Muscle of leg (tissue), 11 donors: ENCODE results near the gene HLCS. TPM values are rescaled to one million over a fixed set of nuclear protein-coding genes. Genes with fewer than 3 reads are reported as not detected.

Source experiments
- DNase-seq: peaks from one replicate; pipeline ENCODE4 v3.0.0; 2013
- H3K27ac ChIP-seq: one replicate; pipeline ENCODE4 v1.5.1; 2013; ENCODE audit warnings: mild to moderate bottlenecking, low read length, control low read depth
- H3K27me3 ChIP-seq: one replicate; pipeline ENCODE4 v1.6.1; 2013; ENCODE audit warnings: low read length; ENCODE audit not compliant: control insufficient read depth, insufficient read depth
- H3K36me3 ChIP-seq: one replicate; pipeline ENCODE4 v1.6.1; 2013; ENCODE audit warnings: low read length; ENCODE audit not compliant: control insufficient read depth, insufficient read depth
- H3K4me1 ChIP-seq: one replicate; pipeline ENCODE4 v1.6.1; 2013; ENCODE audit warnings: low read length; ENCODE audit not compliant: control insufficient read depth, insufficient read depth
- H3K4me3 ChIP-seq: one replicate; pipeline ENCODE4 v1.5.1; 2013; ENCODE audit warnings: low read length, control low read depth
- H3K9me3 ChIP-seq: replicated peaks from 2 replicates; pipeline ENCODE4 v1.6.1; 2013; ENCODE audit warnings: low read depth, low read length; ENCODE audit not compliant: control insufficient read depth
- WGBS: methylation state at CpG from one replicate; pipeline ENCODE4 v1.1.5; 2013; ENCODE audit warnings: missing lambda C conversion rate; ENCODE audit not compliant: insufficient coverage; 5-methylcytosine and 5-hydroxymethylcytosine counted together
- polyA plus RNA-seq, 8 donors: library from polyadenylated mRNA; unstranded; fragments of 120-200 nt; gene quantifications; one replicate each; pipeline versions ENCODE4 v1.2.1 to v1.2.3, GENCODE V29; 2013; ENCODE audit warnings: inconsistent platforms in 1 of 8, low replicate concordance in 1 of 8; ENCODE audit not compliant: insufficient read length in 8 of 8, insufficient read depth in 1 of 8
- total RNA-seq: library from RNA; stranded (reverse); fragments of 120-200 nt; gene quantifications from one replicate; pipeline ENCODE4 v1.2.4, GENCODE V29; 2013

The HLCS gene
- total and polyA plus RNA-seq, 9 donors, result 8.4 to 13.4 (median 12.9) TPM

- Histone ChIP-seq H3K27me3 (peaks cover 84% of the 10 kb centered on the region), H3K4me3 (no peak overlapping the region), H3K36me3 (peaks cover 2% of the 10 kb centered on the region), H3K9me3 (no peaks in the 10 kb centered on the region), H3K4me1 (peaks cover 38% of the 10 kb centered on the region), H3K27ac (no peak overlapping the region)
- WGBS, result 6% methylated on average over 53 of the region's 53 CpGs
- no peak for DNase-seq
Observed at GRCh38 chr21:36707763-36708285, 258.6 kb downstream of the HLCS start.

- peaks cover 43% of the 10 kb centered on the region for H3K4me1 ChIP-seq
- H3K27ac ChIP-seq, result no peak overlapping the region
- H3K9me3 ChIP-seq, result no peaks in the 10 kb centered on the region
- WGBS, result 20% methylated on average over 30 of the region's 32 CpGs
- H3K4me3 ChIP-seq, result no peak overlapping the region
- no peak for DNase-seq
- peaks cover 88% of the 10 kb centered on the region for H3K27me3 ChIP-seq
- H3K36me3 ChIP-seq, result no peaks in the 10 kb centered on the region
Observed at GRCh38 chr21:36706951-36707762, 259.3 kb downstream of the HLCS start.

- H3K27me3 ChIP-seq, result peaks cover 95% of the 10 kb centered on the region
- DNase-seq, result no peak
- no peak overlapping the region for H3K27ac ChIP-seq
- 11% methylated on average over 3 of the region's 13 CpGs for WGBS
- no peaks in the 10 kb centered on the region for H3K9me3 ChIP-seq
- H3K36me3 ChIP-seq, result no peaks in the 10 kb centered on the region
- H3K4me1 ChIP-seq, result peaks cover 49% of the 10 kb centered on the region
- no peak overlapping the region for H3K4me3 ChIP-seq
Observed at GRCh38 chr21:36706482-36706852, 260.0 kb downstream of the HLCS start.

- Histone ChIP-seq H3K36me3 (no peaks in the 10 kb centered on the region), H3K27me3 (peaks cover 100% of the 10 kb centered on the region), H3K4me1 (peaks cover 53% of the 10 kb centered on the region), H3K9me3 (no peaks in the 10 kb centered on the region), H3K4me3 (no peak overlapping the region), H3K27ac (no peak overlapping the region)
- WGBS, result 20% methylated on average over 7 of the region's 22 CpGs
- DNase-seq, result no peak
Observed at GRCh38 chr21:36705679-36706481, 260.6 kb downstream of the HLCS start.

DNA sequence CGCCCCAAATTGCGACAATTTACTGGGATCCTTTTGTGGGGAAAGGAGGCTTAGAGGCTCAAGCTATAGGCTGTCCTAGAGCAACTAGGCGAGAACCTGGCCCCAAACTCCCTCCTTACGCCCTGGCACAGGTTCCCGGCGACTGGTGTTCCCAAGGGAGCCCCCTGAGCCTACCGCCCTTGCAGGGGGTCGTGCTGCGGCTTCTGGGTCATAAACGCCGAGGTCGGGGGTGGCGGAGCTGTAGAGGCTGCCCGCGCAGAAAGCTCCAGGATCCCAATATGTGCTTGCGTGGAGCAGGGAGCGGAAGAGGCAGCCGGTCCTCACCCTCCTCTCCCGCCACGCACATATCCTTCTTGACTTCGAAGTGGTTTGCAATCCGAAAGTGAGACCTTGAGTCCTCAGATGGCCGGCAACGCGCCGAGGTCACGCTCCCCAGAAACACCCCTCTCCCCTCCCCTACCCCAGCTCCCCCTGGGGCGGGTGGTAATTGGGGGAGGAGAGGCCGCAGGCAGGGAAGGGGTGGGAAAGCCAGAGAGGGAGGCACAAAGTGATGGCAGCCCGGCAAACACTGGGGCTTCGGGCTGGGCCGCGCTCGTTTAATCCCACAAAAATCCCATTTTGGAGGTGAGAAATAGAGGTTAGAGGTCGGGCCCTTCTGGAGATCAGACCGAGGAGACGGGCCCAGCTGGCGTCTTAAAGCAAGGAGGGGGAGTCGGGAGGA, 261.4 kb downstream of the HLCS start:
- Histone ChIP-seq H3K27me3 (peaks cover 100% of the 10 kb centered on the region), H3K36me3 (no peaks in the 10 kb centered on the region), H3K27ac (no peak overlapping the region), H3K4me1 (peaks cover 54% of the 10 kb centered on the region), H3K9me3 (no peaks in the 10 kb centered on the region), H3K4me3 (peak overlapping the region; percentile 19)
- no peak for DNase-seq
- WGBS, result 10% methylated on average over 22 of the region's 39 CpGs

DNA sequence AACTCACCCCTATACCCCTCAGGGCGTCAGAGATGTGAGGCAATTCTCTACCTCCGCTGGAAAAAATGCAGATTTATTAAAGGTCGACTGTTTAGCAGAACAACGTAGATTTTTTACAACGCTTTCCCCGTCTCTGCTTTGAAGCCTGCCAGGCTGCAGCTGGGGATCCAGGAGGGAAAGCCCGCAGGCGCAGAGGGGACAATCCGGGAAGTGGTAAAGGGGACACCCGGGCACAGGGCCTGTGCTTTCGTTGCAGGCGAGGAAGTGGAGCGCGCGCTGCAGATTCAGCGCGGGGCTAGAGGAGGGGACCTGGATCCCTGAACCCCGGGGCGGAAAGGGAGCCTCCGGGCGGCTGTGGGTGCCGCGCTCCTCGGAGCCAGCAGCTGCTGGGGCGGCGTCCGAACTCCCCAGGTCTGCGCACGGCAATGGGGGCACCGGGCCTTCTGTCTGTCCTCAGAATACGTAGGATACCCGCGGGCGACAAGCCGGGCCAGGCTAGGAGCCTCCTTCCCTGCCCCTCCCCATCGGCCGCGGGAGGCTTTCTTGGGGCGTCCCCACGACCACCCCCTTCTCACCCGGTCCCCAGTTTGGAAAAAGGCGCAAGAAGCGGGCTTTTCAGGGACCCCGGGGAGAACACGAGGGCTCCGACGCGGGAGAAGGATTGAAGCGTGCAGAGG, 262.1 kb downstream of the HLCS start:
- Histone ChIP-seq H3K9me3 (no peaks in the 10 kb centered on the region), H3K4me3 (peak overlapping the region; percentile 24), H3K27me3 (peaks cover 100% of the 10 kb centered on the region), H3K36me3 (no peaks in the 10 kb centered on the region), H3K27ac (no peak overlapping the region), H3K4me1 (peaks cover 53% of the 10 kb centered on the region)
- WGBS, result 7% methylated on average over 39 of the region's 49 CpGs
- DNase-seq, result no peak

DNA sequence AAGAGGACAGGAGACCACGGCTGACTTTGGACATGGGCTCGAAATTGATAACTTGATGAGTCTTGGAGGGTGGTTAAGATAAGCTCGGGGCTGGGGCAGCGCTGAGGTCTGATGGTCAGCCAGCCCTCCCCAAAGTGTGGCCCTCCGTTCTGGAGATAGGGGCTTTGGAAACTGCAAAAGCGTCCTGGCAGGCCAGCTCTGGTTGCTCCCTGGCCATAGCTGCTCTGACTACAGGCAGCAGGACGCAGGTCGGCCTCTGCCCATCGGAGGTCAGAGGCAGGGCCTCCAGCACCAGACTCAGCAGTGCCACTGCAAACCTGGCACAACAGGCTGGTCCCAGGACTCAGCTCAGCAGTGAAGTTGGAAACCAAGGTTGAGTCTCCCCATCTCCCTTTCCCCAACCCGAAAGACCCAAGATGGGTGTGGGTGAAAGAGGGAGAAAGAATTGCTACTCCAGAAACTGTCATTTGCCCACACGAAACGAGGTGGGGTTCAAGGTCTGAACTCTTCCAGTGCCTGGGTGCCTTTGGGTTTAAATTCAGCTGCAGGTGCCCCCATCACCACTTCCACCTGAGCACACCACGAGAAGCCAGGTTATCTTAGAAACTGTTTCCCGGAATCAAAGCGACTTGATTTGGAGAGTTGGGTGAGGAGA, 262.7 kb downstream of the HLCS start:
- no peak overlapping the region for H3K27ac ChIP-seq
- no peak overlapping the region for H3K4me3 ChIP-seq
- WGBS, result 35% methylated on average over 7 of the region's 15 CpGs
- peaks cover 48% of the 10 kb centered on the region for H3K4me1 ChIP-seq
- no peaks in the 10 kb centered on the region for H3K36me3 ChIP-seq
- H3K9me3 ChIP-seq, result no peaks in the 10 kb centered on the region
- peaks cover 96% of the 10 kb centered on the region for H3K27me3 ChIP-seq
- no peak for DNase-seq

- no peaks in the 10 kb centered on the region for H3K36me3 ChIP-seq
- 39% methylated on average over 3 of the region's 3 CpGs for whole genome bisulfite sequencing
- H3K9me3 ChIP-seq, result no peaks in the 10 kb centered on the region
- H3K27ac ChIP-seq, result no peak overlapping the region
- H3K4me3 ChIP-seq, result no peak overlapping the region
- H3K27me3 ChIP-seq, result peaks cover 96% of the 10 kb centered on the region
- no peak for DNase-seq
- H3K4me1 ChIP-seq, result peaks cover 48% of the 10 kb centered on the region
Observed at GRCh38 chr21:36703123-36703522, 263.3 kb downstream of the HLCS start.

DNA sequence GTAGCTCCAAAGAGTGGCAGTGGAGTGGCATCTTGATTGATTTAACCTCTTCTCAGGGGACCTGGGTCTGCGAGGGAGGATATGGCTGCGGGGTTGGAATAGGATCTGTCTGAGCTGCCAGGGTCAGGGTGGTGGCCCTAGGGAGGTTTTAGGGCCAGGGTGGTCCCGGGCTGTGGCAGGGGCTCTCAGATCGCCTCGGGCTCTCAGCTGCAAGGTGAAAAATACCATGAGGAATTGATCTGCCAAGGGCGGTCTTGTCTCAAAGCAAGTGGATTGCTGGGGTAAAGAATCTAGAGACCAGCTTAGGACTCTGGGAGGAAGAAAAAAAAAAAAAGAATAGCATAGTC, 263.9 kb downstream of the HLCS start:
- no peaks in the 10 kb centered on the region for H3K36me3 ChIP-seq
- H3K27me3 ChIP-seq, result peaks cover 96% of the 10 kb centered on the region
- peaks cover 50% of the 10 kb centered on the region for H3K4me1 ChIP-seq
- H3K27ac ChIP-seq, result peak overlapping the region; percentile 78
- no peak for DNase-seq
- no peak overlapping the region for H3K4me3 ChIP-seq
- 23% methylated on average over 6 of the region's 6 CpGs for WGBS
- H3K9me3 ChIP-seq, result no peaks in the 10 kb centered on the region
